ENCODE measurements around the gene ARHGAP6.

ARHGAP6 gene

DNA sequence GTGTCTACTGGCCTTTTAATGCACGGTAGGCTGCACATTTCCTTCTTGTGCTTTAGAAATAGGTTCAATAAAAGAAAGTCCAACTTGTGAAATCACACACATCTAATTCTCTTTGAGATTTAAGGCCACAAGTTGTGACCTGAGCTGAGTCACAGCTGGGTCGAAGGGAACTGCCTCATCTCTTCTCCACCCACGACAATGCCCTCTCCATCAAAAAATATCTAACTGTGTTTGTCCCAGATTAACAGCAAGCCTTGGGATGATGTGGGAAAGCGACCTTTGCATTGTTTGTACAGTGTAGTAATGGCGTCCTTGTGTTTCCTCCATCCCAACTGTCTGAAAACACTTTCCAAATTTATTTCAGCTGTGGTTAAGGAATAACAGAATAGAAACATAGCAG lies 203.6 kb downstream of the ARHGAP6 start:
- Histone ChIP-seq H3K27ac (no peak overlapping the region), H3K4me3 (ENCODE audit: low read depth, low read length) (no peak overlapping the region), H3K27me3 (ENCODE audit: insufficient read depth, low read depth, severe bottlenecking) (peaks cover 38% of the 10 kb centered on the region), H3K36me3 (no peaks in the 10 kb centered on the region), H3K9me3 (ENCODE audit: severe bottlenecking) (no peaks in the 10 kb centered on the region)
- no peak for DNase-seq
- TF ChIP-seq, protein P1, sequence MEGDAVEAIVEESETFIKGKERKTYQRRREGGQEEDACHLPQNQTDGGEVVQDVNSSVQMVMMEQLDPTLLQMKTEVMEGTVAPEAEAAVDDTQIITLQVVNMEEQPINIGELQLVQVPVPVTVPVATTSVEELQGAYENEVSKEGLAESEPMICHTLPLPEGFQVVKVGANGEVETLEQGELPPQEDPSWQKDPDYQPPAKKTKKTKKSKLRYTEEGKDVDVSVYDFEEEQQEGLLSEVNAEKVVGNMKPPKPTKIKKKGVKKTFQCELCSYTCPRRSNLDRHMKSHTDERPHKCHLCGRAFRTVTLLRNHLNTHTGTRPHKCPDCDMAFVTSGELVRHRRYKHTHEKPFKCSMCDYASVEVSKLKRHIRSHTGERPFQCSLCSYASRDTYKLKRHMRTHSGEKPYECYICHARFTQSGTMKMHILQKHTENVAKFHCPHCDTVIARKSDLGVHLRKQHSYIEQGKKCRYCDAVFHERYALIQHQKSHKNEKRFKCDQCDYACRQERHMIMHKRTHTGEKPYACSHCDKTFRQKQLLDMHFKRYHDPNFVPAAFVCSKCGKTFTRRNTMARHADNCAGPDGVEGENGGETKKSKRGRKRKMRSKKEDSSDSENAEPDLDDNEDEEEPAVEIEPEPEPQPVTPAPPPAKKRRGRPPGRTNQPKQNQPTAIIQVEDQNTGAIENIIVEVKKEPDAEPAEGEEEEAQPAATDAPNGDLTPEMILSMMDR (IDR thresholded peaks at IDR 0.05; ENCODE audit: low read depth, low read length): no peak

DNA sequence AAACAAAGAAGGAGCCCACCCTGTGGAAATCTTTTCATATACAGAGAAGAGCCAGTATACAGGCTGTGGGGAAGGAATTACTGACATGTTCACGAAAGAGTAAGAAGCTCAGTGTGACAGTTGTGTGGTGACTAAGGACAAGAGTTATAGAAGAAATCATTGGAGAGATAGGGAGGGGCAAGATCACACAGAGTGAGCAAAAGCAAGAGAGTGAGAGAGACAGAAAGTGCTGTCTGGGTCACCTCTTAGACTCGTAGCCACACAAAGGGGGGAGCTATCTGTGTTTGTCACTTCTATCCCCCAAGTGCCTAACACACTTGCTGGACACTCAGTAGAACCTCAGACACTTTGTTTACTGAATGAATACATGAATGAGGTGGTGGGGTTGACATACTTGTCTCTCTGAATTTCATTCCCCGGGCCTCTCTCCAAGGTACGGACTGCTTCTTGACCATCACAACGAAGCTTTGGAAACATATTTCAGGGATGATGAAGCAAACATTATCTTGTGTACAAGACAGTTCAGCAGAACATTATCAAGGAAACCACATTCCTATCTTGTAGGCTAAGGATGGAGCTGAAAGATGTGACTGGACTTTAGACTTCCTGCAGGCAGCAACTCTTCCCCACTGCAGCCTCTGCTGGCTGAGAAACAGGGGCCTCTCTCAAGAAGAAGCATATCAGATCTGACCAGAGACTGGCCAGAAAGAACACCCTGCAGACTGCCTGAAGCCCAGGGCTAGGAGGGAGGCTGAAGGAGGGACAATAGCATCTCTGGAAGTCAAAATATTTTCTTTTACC lies 204.3 kb downstream of the ARHGAP6 start:
- no peaks in the 10 kb centered on the region for H3K36me3 ChIP-seq
- no peak for DNase-seq
- no peak overlapping the region for H3K4me3 ChIP-seq (ENCODE audit: low read depth, low read length)
- peaks cover 38% of the 10 kb centered on the region for H3K27me3 ChIP-seq (ENCODE audit: insufficient read depth, low read depth, severe bottlenecking)
- no peaks in the 10 kb centered on the region for H3K9me3 ChIP-seq (ENCODE audit: severe bottlenecking)
- no peak overlapping the region for H3K27ac ChIP-seq
- TF ChIP-seq, protein P1 (IDR thresholded peaks at IDR 0.05; ENCODE audit: low read depth, low read length): no peak

DNA sequence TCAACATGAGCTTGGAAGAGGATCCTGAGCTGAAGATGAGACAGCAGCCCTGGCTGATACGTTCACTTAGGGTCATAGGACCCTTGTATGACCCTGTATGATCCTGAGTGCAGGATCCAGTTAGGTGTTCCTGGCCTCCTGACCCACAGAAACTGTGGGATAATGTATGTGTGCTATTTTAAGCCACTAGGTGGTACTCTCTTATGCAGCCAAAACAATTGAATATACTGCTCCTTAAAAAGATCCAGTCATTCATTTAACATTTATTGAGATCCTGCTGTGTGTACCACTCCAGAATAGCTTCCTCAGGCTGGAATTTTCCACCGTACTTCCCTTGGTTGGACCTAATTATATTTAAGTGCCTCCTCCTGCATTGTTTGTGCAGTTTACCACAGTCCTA lies 205.4 kb downstream of the ARHGAP6 start:
- TF ChIP-seq, protein P1 (IDR thresholded peaks at IDR 0.05; ENCODE audit: low read depth, low read length): no peak
- Histone ChIP-seq H3K27me3 (ENCODE audit: insufficient read depth, low read depth, severe bottlenecking) (peaks cover 33% of the 10 kb centered on the region), H3K27ac (no peak overlapping the region), H3K9me3 (ENCODE audit: severe bottlenecking) (no peaks in the 10 kb centered on the region), H3K36me3 (no peaks in the 10 kb centered on the region), H3K4me3 (ENCODE audit: low read depth, low read length) (no peak overlapping the region)
- no peak for DNase-seq

DNA sequence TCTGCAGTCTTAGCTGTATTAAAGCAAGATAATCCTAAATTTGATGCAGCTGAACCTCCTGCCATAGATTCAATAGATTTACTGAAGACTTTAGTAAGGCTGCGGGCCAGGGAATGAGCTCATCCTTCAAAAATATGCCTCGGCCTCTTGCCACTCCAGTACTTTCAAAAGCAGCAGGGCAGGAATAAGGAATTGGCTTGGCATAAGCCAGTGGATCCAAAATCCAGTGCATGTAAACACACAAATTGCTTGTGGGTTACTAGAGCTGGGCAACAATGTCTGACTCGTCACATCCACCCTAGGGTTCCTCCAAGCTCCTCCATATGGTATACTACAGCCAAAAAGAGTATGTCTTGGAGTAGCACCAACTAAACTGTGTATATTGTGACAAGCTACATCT lies 207.6 kb downstream of the ARHGAP6 start:
- Histone ChIP-seq H3K4me3 (ENCODE audit: low read depth, low read length) (no peak overlapping the region), H3K27me3 (ENCODE audit: insufficient read depth, low read depth, severe bottlenecking) (peaks cover 45% of the 10 kb centered on the region), H3K36me3 (no peaks in the 10 kb centered on the region), H3K9me3 (ENCODE audit: severe bottlenecking) (no peaks in the 10 kb centered on the region), H3K27ac (no peak overlapping the region)
- no peak for DNase-seq
- TF ChIP-seq, protein P1 (IDR thresholded peaks at IDR 0.05; ENCODE audit: low read depth, low read length): no peak

DNA sequence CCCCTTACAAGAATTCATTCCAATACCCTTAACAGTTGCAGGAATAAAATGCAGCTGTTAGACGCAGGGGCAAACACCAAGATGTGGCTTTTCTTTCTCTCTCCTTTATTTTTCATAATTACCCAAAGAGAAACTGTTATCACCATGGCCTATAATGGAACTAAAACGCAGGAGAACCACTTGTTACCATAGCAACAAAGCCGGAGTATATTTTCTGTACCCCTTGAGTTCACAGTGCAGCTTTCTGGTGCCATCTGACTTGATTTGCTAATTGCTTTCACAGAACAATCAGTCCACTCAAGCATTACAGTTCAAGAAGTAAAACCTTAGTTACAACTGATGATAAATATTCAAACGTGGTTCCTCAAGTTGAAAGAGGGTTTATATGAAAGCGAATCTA lies 214.6 kb downstream of the ARHGAP6 start:
- H3K9me3 ChIP-seq (ENCODE audit: severe bottlenecking): no peaks in the 10 kb centered on the region
- DNase-seq: no peak
- no peaks in the 10 kb centered on the region for H3K36me3 ChIP-seq
- no peak overlapping the region for H3K27ac ChIP-seq
- no peak overlapping the region for H3K4me3 ChIP-seq (ENCODE audit: low read depth, low read length)
- peaks cover 70% of the 10 kb centered on the region for H3K27me3 ChIP-seq (ENCODE audit: insufficient read depth, low read depth, severe bottlenecking)
- TF ChIP-seq, protein P1 (IDR thresholded peaks at IDR 0.05; ENCODE audit: low read depth, low read length): no peak

DNA sequence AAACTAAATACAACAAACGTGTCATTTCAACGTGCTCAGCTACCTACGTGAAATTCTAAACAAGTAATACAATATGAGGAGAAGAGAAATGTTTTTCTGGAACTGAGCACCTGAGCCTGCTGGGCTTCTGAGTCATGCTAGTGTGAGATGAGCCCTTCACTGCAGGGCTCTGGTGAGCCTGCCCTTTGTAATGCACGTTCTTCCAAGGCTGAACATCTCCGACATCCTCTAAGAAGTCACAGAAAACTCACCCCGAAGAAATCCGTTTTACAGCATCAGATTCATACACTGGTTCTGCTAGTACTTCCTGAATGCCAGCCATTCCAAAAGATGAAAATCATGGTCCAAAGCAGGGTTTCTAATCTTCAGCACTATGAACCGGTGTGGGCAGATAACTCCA lies 215.4 kb downstream of the ARHGAP6 start:
- no peak for DNase-seq
- Histone ChIP-seq H3K27me3 (ENCODE audit: insufficient read depth, low read depth, severe bottlenecking) (peaks cover 70% of the 10 kb centered on the region), H3K4me3 (ENCODE audit: low read depth, low read length) (no peak overlapping the region), H3K9me3 (ENCODE audit: severe bottlenecking) (no peaks in the 10 kb centered on the region), H3K27ac (no peak overlapping the region), H3K36me3 (no peaks in the 10 kb centered on the region)
- TF ChIP-seq, protein P1 (IDR thresholded peaks at IDR 0.05; ENCODE audit: low read depth, low read length): no peak

Data from WERI-Rb-1 (cell line).